HEK293 (cell line): Measurements from ENCODE around the gene NUP107.

Experiments
- CTCF ChIA-PET: fragments of 350-600 bp; formaldehyde crosslinking; extraction: SDS; loops from one replicate; lab custom pipeline; 2021; ENCODE audit warnings: antibody characterized with exemption; lab: Yijun Ruan, JAX
- POLR2A ChIA-PET: fragments of 300-600 bp; formaldehyde crosslinking; extraction: SDS; loops from one replicate; lab custom pipeline; 2020; ENCODE audit warnings: antibody characterized with exemption, inconsistent platforms; lab: Yijun Ruan, JAX
- H3K27ac ChIP-seq: fragments of 200-500 bp; sonication (Bioruptor generic); 2 replicates; pipeline ENCODE4 v1.5.1; 2014; ENCODE audit warnings: low read depth, low read length, control low read depth, inconsistent platforms; ENCODE audit errors: extremely low read depth
- H3K36me3 ChIP-seq, 2 experiments: fragments of 200-500 bp in 1 of 2; sonication (Bioruptor generic) in 1 of 2; 1 replicate in 1 of 2; 2 replicates in 1 of 2; pipeline ENCODE4 v1.5.1; 2014 to 2017; ENCODE audit warnings: inconsistent platforms in 2 of 2, low read length in 2 of 2; ENCODE audit not compliant: control insufficient read depth in 2 of 2, insufficient read depth in 1 of 2
- H3K4me1 ChIP-seq: fragments of 200-500 bp; sonication (Bioruptor generic); 2 replicates; pipeline ENCODE4 v1.5.1; 2014; ENCODE audit warnings: mild to moderate bottlenecking, low read length, inconsistent platforms; ENCODE audit not compliant: control insufficient read depth, insufficient read depth
- H3K4me3 ChIP-seq: 2 replicates; pipeline ENCODE4 v1.5.1; 2011; ENCODE audit warnings: low read depth, mild to moderate bottlenecking, control low read depth, low read length, moderate library complexity
- H3K9me3 ChIP-seq: fragments of 200-500 bp; sonication (Bioruptor generic); 2 replicates; pipeline ENCODE4 v1.5.1; 2014; ENCODE audit warnings: low read depth, low read length, inconsistent platforms; ENCODE audit not compliant: control insufficient read depth, insufficient read depth
- FEZF1 ChIP-seq: fragments of 450-650 bp; formaldehyde crosslinking; IDR thresholded peaks from 2 replicates; pipeline ENCODE4 v1.5.1; 2016; ENCODE audit warnings: missing biosample characterization, missing genetic modification characterization
- ZBTB8A ChIP-seq: fragments of 450-650 bp; formaldehyde crosslinking; IDR thresholded peaks from 2 replicates; pipeline ENCODE4 v1.5.1; 2016; ENCODE audit warnings: missing biosample characterization, missing genetic modification characterization
- ZNF350 ChIP-seq: fragments of 450-650 bp; formaldehyde crosslinking; IDR thresholded peaks from 2 replicates; pipeline ENCODE4 v1.5.0; 2017; ENCODE audit warnings: missing biosample characterization, mild to moderate bottlenecking, missing genetic modification characterization
- ZNF416 ChIP-seq: fragments of 450-650 bp; formaldehyde crosslinking; IDR thresholded peaks from 2 replicates; pipeline ENCODE4 v1.5.1; 2016; ENCODE audit warnings: missing biosample characterization, missing genetic modification characterization
- ZNF610 ChIP-seq: fragments of 450-650 bp; formaldehyde crosslinking; IDR thresholded peaks from 2 replicates; pipeline ENCODE4 v1.5.1; 2016; ENCODE audit warnings: missing biosample characterization, missing genetic modification characterization, borderline replicate concordance
- ZNF629 ChIP-seq: fragments of 450-650 bp; formaldehyde crosslinking; IDR thresholded peaks from 2 replicates; pipeline ENCODE4 v1.5.1; 2017; ENCODE audit warnings: missing biosample characterization, missing genetic modification characterization
- ZNF660 ChIP-seq: fragments of 450-650 bp; IDR thresholded peaks from 2 replicates; pipeline ENCODE4 v1.5.1; 2018; ENCODE audit warnings: missing biosample characterization, mild to moderate bottlenecking, missing genetic modification characterization
- ZNF677 ChIP-seq: fragments of 450-650 bp; IDR thresholded peaks from 2 replicates; pipeline ENCODE4 v1.5.0; 2018; ENCODE audit warnings: missing biosample characterization, mild to moderate bottlenecking, missing genetic modification characterization, moderate library complexity
- ZNF791 ChIP-seq: fragments of 450-650 bp; formaldehyde crosslinking; IDR thresholded peaks from 2 replicates; pipeline ENCODE4 v1.5.1; 2016; ENCODE audit warnings: missing biosample characterization, missing genetic modification characterization
- ZSCAN23 ChIP-seq: fragments of 450-650 bp; formaldehyde crosslinking; IDR thresholded peaks from 2 replicates; pipeline ENCODE4 v1.5.1; 2016; ENCODE audit warnings: missing biosample characterization, missing genetic modification characterization
- TF ChIP-seq, protein P1 (sequence below): fragments of 450-650 bp; formaldehyde crosslinking; IDR thresholded peaks from 2 replicates; pipeline ENCODE4 v1.5.1; 2016; ENCODE audit warnings: missing biosample characterization, missing genetic modification characterization
- TF ChIP-seq, protein P2 (sequence below): fragments of 450-650 bp; formaldehyde crosslinking; IDR thresholded peaks from 2 replicates; pipeline ENCODE4 v1.5.1; 2016; ENCODE audit warnings: missing biosample characterization, missing genetic modification characterization, low read depth
- TF ChIP-seq, protein P3 (sequence below): fragments of 450-650 bp; formaldehyde crosslinking; IDR thresholded peaks from 2 replicates; pipeline ENCODE4 v1.5.1; 2017; ENCODE audit warnings: missing biosample characterization, missing genetic modification characterization
- TF ChIP-seq, protein P4 (sequence below): fragments of 450-650 bp; formaldehyde crosslinking; conservative IDR thresholded peaks from 2 replicates; pipeline ENCODE4 v1.5.1; 2016; ENCODE audit warnings: low read depth, missing biosample characterization, missing genetic modification characterization

NUP107 gene

DNA sequence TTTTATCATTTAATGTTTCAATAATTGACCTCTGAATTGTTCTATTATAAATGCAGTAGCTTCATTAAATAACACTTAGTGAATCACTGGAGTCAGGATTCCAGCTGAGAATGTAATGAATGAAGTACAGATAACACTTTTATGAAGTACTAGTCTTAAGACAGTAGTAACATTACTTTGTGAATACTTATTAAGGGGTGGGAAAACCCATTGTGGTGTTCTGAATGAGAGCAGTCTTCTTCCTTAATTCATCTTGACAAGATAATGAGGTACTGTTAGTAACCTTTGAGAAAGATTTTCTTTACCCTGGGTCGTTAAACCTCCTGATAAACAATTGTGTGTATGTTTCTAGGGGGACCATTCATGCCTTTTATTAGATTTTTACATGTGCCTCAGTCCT, 12.7 kb downstream of the NUP107 start:
- Histone ChIP-seq H3K27ac (no peak overlapping the region), H3K4me3 (no peak overlapping the region), H3K36me3 (peaks cover 76 to 85% of the 10 kb centered on the region in 2 experiments), H3K9me3 (no peaks in the 10 kb centered on the region)
- POLR2A ChIA-PET, result no interaction called here
- TF ChIP-seq ZNF350, result no peak
- TF ChIP-seq, protein P1, sequence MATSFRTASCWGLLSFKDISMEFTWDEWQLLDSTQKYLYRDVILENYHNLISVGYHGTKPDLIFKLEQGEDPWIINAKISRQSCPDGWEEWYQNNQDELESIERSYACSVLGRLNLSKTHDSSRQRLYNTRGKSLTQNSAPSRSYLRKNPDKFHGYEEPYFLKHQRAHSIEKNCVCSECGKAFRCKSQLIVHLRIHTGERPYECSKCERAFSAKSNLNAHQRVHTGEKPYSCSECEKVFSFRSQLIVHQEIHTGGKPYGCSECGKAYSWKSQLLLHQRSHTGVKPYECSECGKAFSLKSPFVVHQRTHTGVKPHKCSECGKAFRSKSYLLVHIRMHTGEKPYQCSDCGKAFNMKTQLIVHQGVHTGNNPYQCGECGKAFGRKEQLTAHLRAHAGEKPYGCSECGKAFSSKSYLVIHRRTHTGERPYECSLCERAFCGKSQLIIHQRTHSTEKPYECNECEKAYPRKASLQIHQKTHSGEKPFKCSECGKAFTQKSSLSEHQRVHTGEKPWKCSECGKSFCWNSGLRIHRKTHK (tag by site-specific recombination), result no peak
- TF ChIP-seq ZNF791 (tag by site-specific recombination), result no peak
- no peak for TF ChIP-seq ZNF610
- no peak for TF ChIP-seq ZNF629 (tag by site-specific recombination)
- TF ChIP-seq, protein P2, sequence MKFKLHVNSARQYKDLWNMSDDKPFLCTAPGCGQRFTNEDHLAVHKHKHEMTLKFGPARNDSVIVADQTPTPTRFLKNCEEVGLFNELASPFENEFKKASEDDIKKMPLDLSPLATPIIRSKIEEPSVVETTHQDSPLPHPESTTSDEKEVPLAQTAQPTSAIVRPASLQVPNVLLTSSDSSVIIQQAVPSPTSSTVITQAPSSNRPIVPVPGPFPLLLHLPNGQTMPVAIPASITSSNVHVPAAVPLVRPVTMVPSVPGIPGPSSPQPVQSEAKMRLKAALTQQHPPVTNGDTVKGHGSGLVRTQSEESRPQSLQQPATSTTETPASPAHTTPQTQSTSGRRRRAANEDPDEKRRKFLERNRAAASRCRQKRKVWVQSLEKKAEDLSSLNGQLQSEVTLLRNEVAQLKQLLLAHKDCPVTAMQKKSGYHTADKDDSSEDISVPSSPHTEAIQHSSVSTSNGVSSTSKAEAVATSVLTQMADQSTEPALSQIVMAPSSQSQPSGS (tag by site-specific recombination), result no peak
- TF ChIP-seq, protein P3, sequence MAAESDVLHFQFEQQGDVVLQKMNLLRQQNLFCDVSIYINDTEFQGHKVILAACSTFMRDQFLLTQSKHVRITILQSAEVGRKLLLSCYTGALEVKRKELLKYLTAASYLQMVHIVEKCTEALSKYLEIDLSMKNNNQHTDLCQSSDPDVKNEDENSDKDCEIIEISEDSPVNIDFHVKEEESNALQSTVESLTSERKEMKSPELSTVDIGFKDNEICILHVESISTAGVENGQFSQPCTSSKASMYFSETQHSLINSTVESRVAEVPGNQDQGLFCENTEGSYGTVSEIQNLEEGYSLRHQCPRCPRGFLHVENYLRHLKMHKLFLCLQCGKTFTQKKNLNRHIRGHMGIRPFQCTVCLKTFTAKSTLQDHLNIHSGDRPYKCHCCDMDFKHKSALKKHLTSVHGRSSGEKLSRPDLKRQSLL, result no peak
- TF ChIP-seq ZNF416, result no peak
- no peak for TF ChIP-seq ZBTB8A
- no peak for TF ChIP-seq ZNF677
- TF ChIP-seq FEZF1 (tag by site-specific recombination), result no peak
- TF ChIP-seq, protein P4, sequence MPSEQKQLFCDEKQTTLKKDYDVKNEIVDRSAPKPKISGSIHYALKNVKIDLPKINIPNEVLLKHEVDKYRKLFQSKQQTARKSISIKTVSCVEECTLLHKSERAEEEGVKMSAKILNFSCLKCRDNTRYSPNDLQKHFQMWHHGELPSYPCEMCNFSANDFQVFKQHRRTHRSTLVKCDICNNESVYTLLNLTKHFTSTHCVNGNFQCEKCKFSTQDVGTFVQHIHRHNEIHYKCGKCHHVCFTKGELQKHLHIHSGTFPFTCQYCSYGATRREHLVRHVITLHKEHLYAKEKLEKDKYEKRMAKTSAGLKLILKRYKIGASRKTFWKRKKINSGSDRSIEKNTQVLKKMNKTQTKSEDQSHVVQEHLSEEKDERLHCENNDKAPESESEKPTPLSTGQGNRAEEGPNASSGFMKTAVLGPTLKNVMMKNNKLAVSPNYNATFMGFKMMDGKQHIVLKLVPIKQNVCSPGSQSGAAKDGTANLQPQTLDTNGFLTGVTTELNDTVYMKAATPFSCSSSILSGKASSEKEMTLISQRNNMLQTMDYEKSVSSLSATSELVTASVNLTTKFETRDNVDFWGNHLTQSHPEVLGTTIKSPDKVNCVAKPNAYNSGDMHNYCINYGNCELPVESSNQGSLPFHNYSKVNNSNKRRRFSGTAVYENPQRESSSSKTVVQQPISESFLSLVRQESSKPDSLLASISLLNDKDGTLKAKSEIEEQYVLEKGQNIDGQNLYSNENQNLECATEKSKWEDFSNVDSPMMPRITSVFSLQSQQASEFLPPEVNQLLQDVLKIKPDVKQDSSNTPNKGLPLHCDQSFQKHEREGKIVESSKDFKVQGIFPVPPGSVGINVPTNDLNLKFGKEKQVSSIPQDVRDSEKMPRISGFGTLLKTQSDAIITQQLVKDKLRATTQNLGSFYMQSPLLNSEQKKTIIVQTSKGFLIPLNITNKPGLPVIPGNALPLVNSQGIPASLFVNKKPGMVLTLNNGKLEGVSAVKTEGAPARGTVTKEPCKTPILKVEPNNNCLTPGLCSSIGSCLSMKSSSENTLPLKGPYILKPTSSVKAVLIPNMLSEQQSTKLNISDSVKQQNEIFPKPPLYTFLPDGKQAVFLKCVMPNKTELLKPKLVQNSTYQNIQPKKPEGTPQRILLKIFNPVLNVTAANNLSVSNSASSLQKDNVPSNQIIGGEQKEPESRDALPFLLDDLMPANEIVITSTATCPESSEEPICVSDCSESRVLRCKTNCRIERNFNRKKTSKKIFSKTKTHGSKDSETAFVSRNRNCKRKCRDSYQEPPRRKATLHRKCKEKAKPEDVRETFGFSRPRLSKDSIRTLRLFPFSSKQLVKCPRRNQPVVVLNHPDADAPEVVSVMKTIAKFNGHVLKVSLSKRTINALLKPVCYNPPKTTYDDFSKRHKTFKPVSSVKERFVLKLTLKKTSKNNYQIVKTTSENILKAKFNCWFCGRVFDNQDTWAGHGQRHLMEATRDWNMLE (tag by site-specific recombination), result no peak
- TF ChIP-seq ZSCAN23 (tag by site-specific recombination), result no peak
- TF ChIP-seq, all 188 proteins: peak for 0
- CTCF ChIA-PET, result interaction anchor here (0.6 kb wide), 1 partner anchor 293 kb away, joined by 3 read pairs; no protein-coding TSS in a partner anchor
- H3K4me1 ChIP-seq, result no peaks in the 10 kb centered on the region

DNA sequence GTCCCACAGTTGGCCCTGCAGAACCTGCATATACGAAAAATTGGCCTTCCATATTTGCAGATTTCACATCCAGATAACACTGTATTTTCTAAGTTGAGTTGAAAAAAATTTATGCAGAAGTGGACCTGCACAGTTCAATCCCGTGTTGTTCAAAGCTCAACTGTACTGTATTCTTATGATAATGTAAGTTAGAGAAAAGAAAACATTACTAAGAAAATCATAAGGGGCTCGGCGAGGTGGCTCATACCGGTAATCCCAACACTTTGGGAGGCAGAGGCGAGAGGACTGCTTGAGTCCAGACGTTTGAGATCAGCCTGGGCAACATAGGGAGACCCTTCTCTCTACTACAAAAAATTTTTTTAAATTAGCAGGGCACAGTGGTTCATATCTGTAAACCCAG, 41.0 kb downstream of the NUP107 start:
- POLR2A ChIA-PET, result no interaction called here
- CTCF ChIA-PET, result interaction anchor here (0.6 kb wide), 1 partner anchor 13 kb away, joined by 6 read pairs; no protein-coding TSS in a partner anchor
- peaks cover 74 to 79% of the 10 kb centered on the region in 2 experiments for H3K36me3 ChIP-seq
- no peak overlapping the region for H3K4me3 ChIP-seq
- H3K4me1 ChIP-seq, result no peaks in the 10 kb centered on the region
- H3K27ac ChIP-seq, result no peak overlapping the region
- no peak for TF ChIP-seq ZNF660
- no peaks in the 10 kb centered on the region for H3K9me3 ChIP-seq
